GM19395 (cell line): ENCODE measurements around the gene DYSF.

ENCODE experiments used
- ATAC-seq: cut with Tn5 transposase; IDR thresholded peaks from one replicate; pipeline ENCODE4 v1.9.1; 2021; ENCODE audit warnings: mild to moderate bottlenecking, moderate library complexity; ENCODE audit not compliant: unreplicated experiment

DYSF gene

DNA sequence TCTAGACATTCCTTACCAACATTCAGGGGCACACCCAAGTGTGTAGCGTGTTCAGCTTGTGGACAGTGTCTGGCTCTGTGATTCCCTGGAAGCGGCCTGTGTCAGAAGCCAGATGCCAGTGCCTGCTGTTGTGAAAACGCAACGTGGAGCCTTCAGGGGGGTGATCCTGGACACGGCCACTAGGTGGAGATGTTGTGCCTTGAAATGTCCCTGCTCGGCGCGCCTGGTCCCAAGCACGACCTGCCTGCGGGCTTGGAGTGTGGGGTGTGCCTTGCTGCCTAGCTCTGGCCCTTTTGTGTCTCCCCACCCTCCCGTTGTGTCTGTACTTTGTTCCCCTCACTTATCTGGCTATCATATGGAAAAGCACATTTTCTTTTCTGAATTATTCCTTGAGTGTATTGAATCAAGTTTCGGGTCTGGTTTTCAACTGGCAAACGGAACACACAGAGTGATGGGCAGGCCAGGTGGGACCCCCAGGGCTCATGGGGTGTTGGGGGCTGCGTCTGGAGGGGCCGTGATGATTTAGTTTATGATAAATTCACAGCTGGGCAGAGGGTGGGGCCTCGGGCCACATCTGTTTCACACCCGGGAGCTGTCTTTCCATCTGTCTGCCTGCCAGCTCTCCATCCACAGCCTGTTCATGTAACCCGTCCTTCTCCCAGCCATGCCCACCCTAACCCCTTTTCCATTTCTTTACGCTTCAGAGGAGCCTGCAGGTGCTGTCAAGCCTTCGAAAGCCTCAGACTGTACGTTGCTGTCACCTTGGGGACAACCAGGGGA, 95.5 kb downstream of the DYSF start:
- ATAC-seq, result no peak

DNA sequence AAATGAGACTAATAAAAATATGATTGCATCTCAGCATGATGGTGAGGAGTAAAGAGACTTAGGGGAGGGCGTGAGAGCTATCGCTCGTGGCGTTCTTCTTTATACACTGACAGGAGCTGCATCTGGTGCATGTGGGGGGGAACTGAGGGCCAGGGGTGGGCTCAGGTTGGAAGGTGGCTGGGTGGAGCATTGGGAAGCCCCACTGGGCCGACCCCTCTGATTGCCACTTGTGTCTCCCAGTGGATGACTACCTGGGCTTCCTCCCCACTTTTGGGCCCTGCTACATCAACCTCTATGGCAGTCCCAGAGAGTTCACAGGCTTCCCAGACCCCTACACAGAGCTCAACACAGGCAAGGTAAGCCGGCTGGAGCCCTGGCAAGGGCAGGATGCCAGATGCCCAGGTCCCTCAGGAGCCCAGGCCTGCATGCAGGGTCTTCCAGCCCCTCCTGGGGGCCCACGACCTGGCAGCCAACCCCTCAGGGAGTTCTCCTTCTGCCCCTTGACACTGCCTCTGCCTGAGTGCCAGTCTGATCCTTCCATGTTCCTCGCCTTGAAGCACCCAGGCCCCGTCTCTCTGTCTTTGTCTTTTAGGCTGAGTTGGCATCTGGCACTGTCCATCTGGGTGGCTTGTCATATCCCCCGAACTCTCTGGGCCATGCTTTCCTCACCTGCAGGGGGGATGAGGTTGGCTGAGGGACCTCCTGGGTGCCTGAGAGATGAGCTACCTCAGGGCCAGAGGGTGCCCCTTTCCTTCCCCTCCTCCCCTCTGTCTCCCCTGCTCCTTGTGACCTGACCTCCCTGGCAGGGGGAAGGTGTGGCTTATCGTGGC, 97.7 kb downstream of the DYSF start:
- ATAC-seq, result no peak

DNA sequence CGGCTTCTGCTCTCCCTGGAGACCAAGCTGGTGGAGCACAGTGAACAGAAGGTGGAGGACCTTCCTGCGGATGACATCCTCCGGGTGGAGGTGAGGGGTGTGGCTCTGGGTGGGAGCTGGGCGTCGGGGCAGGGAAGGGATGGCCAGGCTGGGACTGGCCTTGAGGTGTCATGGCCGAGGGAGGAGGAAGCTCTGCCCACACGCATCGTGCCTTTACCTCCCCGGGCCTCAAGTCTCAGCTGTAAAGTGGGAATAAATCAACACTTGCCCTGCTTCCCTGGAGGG, 98.2 kb downstream of the DYSF start:
- no peak for ATAC-seq

- no peak for ATAC-seq
Measured at GRCh38 chr2:71552356-71552755, 99.0 kb downstream of the DYSF start.

DNA sequence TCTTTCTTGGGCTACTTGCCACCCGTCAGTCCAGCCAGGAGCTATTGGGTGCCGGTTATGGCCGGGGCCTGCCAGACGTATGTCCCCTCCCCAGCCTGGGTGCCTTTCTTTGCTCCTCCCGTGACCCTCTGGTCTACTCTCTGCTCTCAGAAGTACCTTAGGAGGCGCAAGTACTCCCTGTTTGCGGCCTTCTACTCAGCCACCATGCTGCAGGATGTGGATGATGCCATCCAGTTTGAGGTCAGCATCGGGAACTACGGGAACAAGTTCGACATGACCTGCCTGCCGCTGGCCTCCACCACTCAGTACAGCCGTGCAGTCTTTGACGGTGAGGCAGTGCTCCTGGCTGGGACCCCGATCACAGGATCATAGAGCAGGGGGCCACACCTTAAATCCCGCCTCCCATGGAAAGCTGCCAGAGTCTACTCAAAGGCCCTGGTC, 99.5 kb downstream of the DYSF start:
- no peak for ATAC-seq

GRCh38 chr2:71554028-71554705, 100.8 kb downstream of the DYSF start:
- no peak for ATAC-seq

DNA sequence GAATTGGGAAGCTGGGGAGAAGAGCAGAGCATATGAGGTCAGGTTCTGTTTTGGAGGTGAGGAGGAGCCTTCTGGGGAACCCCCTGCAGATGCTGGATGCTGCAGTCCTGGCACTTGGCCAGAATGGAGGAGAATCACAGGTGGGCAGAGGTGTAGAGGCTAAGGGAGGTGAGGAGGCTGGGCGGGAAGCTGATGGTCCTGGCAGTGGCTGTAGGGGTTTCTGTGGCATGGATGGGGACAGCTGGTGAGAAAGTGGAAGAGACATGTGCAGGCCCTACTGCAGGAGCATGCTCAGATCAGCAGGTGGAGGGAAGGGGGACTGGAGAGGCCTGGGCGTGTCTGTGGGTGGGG, 101.3 kb downstream of the DYSF start:
- no peak for ATAC-seq

GRCh38 chr2:71555798-71556454, 102.6 kb downstream of the DYSF start:
- ATAC-seq, result no peak

GRCh38 chr2:71556692-71557250, 103.4 kb downstream of the DYSF start:
- ATAC-seq, result no peak

DNA sequence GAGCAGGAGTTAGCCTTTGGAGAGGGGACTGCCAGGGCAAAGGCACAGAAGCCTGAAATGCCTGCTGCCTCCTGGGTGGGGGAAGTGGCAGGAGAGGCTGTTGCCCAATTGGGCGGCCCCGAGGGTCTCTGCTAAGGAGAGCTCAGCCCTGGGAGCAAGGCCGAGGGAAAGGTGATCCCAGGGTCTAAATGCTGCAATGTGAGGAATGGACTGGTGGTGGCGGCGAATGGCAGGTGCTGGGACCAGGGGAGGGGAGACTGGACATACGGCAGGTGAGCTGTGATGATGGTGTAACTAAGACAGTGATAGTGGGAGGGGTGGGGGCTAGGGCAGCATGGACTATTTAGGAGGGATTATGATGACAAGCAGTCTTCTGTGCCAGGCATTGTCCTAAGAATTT, 104.0 kb downstream of the DYSF start:
- no peak for ATAC-seq

DNA sequence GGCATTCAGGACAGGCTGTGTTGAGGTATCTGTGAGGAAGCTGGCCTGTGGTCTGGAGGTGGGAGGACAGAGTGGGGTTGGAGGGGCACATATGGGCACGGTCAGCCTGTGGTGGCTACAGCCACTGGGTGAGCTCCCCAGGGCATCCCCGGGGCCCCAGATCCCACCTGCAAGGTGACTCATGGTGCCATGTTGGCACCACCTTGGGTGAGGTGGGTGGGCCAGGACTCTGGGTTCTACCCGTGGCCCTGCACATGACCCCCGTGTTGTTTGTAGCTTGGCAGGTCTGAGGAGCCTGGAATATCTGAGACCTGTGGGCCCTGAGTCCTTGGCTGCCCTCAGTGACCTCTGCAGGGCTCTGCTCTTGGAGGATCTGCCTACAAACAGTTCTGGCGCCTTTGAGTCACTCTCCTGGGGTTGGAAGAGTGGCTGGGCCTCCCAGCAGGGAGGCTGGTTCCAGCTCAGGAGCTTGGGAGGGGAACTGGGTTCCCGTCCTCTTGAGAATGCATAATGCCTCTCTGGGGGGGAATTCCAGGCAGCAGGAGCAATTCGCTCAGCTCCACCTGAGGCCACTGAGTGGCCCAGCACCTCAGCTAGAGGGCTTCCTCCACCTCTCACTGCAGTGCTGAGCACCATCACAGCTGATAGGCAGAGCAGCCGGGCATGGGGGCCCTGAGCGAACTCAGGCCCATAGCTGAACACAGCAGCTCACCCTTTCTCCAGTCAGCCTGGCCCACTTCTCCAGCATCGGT, 105.1 kb downstream of the DYSF start:
- ATAC-seq, result no peak

DNA sequence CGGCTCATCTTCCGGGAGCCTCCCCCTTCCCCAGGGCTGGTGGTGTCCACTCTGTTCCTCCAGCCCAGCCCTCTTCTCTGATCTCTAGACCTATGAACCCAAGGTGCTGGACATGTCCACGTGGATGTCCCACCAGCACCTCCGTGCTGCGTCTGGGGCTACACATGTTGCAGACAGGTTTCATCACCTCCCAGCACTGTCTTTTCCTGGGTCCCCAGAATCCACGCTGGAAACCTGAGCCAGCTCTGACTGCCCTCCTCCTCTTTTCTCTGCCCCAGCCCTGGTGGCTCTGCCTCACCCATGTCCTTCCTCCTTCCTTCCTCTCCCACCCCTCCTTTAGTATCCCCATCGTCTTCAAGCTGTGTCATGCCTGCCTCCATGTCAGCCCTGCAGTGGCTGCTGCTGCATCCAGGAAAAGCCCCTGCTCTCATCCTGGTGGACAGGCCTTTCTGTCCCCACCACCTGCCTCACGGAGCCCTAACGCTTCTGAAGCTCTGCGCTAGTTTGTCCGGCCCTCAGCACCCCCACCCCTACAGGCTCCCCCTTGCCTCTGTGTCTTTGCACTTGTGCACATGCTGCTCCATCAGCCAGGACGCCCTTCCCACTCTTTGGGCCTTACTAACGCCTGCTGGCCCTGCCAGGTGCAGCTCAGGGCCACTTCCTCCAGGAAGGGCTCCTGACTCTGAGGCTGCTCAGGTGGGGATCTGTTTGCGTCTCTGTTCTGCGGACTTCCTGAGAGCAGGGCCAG, 105.9 kb downstream of the DYSF start:
- ATAC-seq, result no peak

GRCh38 chr2:71559828-71560637, 106.7 kb downstream of the DYSF start:
- no peak for ATAC-seq

- no peak for ATAC-seq
Measured at GRCh38 chr2:71560638-71561011, 107.3 kb downstream of the DYSF start.

DNA sequence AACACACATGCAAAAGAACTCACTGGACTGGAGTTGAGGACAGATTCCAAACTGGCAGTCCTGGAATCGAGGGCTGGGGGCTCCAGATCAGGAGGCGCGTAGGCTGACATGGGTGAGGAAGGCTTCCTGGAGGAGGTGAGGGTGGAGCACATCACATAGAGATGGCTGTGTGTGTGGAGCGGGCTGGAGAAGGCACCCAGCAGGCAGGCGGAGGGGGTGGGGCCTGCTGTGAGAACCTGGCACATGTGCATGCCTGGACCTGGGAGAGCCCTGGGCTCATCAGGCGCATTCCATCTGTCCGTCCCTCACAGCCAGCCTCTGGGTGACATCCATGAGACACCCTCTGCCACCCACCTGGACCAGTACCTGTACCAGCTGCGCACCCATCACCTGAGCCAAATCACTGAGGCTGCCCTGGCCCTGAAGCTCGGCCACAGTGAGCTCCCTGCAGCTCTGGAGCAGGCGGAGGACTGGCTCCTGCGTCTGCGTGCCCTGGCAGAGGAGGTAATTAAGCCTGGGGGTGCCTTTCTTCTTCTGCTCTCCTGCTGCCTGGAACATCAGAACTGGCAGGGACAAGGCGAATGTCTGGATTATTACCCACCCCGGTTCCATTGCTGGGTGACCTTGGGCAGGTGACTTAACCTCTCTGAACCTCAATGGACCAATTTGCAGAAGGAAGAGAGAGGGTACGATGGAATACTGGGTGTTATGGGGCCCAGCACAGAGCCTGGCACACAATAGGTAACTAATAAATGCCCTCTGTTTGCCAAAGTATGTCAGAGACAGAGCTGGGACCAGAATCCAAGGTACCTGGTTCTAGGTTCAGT, 108.3 kb downstream of the DYSF start:
- ATAC-seq, result no peak

DNA sequence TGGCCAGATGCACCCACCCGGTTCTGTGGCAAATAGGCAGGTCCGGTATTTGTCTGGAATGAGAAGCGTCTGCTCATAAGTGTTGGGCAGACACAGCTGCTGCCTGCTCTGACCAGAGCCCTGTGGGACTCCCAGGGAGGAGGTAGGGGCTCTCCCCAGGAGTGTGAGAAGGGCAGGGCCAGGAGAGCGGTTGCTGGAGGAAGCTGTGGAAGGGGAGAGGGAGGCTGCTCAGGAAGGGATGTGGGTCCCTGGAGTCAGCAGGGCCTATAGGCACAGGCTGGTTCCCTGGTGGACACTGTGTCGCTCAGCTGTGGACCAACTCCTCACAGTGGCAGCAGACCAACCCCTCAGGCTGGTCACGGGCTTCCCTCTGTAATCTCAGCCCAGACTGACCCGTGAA, 109.2 kb downstream of the DYSF start:
- no peak for ATAC-seq

DNA sequence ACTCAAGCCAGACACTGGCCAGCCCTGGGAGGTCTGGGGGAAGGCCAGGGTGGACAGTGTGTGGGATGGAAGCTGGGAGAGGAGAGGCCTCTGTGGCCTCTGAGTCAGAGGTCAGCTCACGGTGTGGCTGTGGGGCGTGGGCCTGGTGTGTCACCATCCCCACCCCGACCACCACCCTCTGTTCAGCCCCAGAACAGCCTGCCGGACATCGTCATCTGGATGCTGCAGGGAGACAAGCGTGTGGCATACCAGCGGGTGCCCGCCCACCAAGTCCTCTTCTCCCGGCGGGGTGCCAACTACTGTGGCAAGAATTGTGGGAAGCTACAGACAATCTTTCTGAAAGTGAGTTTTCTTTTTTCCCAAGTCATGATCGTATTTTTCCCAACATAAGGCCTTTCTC, 110.5 kb downstream of the DYSF start:
- no peak for ATAC-seq

- no peak for ATAC-seq
Measured at GRCh38 chr2:71564361-71564760, 111.0 kb downstream of the DYSF start.
